GM23248 (cell line): ENCODE measurements around the gene BTBD2. TPM values are rescaled to one million over a fixed set of nuclear protein-coding genes. Genes with fewer than 3 reads are reported as not detected.

ENCODE experiments used
- DNase-seq: peaks from one replicate; pipeline ENCODE4 v3.0.0-alpha.2; 2015
- H2AFZ ChIP-seq: fragments of 200-600 bp; sonication (generic); 2 replicates; pipeline ENCODE4 v1.6.1; 2016; ENCODE audit warnings: antibody characterized with exemption
- H3F3A ChIP-seq: fragments of 200-600 bp; sonication (generic); 2 replicates; pipeline ENCODE4 v1.6.1; 2016; ENCODE audit warnings: mild to moderate bottlenecking, antibody characterized with exemption, mixed run types; ENCODE audit not compliant: insufficient read depth
- H3K27ac ChIP-seq: fragments of 200-600 bp; sonication (generic); 2 replicates; pipeline ENCODE4 v1.5.1; 2016; ENCODE audit warnings: mild to moderate bottlenecking
- H3K27me3 ChIP-seq: fragments of 200-600 bp; sonication (generic); replicated peaks from 2 replicates; pipeline ENCODE4 v1.6.1; 2016; ENCODE audit warnings: mild to moderate bottlenecking; ENCODE audit not compliant: insufficient read depth
- H3K36me3 ChIP-seq: fragments of 200-600 bp; sonication (generic); 2 replicates; pipeline ENCODE4 v1.6.1; 2016; ENCODE audit warnings: low read depth, mild to moderate bottlenecking
- H3K4me1 ChIP-seq: fragments of 200-600 bp; sonication (generic); 2 replicates; pipeline ENCODE4 v1.6.1; 2016; ENCODE audit warnings: mild to moderate bottlenecking; ENCODE audit not compliant: insufficient read depth
- H3K4me2 ChIP-seq: fragments of 200-600 bp; sonication (generic); one replicate; pipeline ENCODE4 v1.6.1; 2016; ENCODE audit warnings: mild to moderate bottlenecking; ENCODE audit not compliant: unreplicated experiment
- H3K4me3 ChIP-seq: fragments of 200-600 bp; sonication (generic); 2 replicates; pipeline ENCODE4 v1.5.1; 2016; ENCODE audit warnings: mild to moderate bottlenecking
- H3K79me2 ChIP-seq: fragments of 200-600 bp; sonication (generic); 2 replicates; pipeline ENCODE4 v1.6.1; 2016; ENCODE audit warnings: mild to moderate bottlenecking; ENCODE audit not compliant: insufficient read depth
- H3K9ac ChIP-seq: fragments of 200-600 bp; sonication (generic); 2 replicates; pipeline ENCODE4 v1.6.1; 2016; ENCODE audit warnings: mild to moderate bottlenecking
- H3K9me2 ChIP-seq: fragments of 200-600 bp; sonication (generic); 2 replicates; pipeline ENCODE4 v1.6.1; 2016; ENCODE audit warnings: mixed run types, mild to moderate bottlenecking, moderate library complexity; ENCODE audit not compliant: insufficient read depth
- H3K9me3 ChIP-seq: fragments of 200-600 bp; sonication (generic); one replicate; pipeline ENCODE4 v1.6.1; 2017; ENCODE audit warnings: low read depth
- H4K20me1 ChIP-seq: fragments of 200-600 bp; sonication (generic); 2 replicates; pipeline ENCODE4 v1.6.0; 2016; ENCODE audit not compliant: insufficient read depth
- EZH2 ChIP-seq: fragments of 200-600 bp; sonication (generic); IDR thresholded peaks from 2 replicates; pipeline ENCODE4 v1.6.1; 2018; ENCODE audit warnings: antibody characterized with exemption, mild to moderate bottlenecking; ENCODE audit not compliant: insufficient read depth, poor library complexity, severe bottlenecking
- EZH2phosphoT487 ChIP-seq: fragments of 200-600 bp; sonication (generic); IDR thresholded peaks from 2 replicates; pipeline ENCODE4 v1.6.1; 2018; ENCODE audit warnings: antibody characterized with exemption, moderate library complexity, mild to moderate bottlenecking, low read depth; ENCODE audit not compliant: insufficient read depth
- WGBS, 2 experiments: methylation state at CpG; one replicate each; pipeline ENCODE4 v1.1.6; 2015 to 2017; ENCODE audit warnings: low lambda C conversion rate in 2 of 2, low coverage in 1 of 2; ENCODE audit errors: missing lambda C conversion rate in 2 of 2; 5-methylcytosine and 5-hydroxymethylcytosine counted together
- in situ Hi-C: fragments of 300-500 bp; cut with MboI; formaldehyde crosslinking; loops from 2 replicates; pipeline ENCODE4 v1.15.0; 2020
- polyA plus RNA-seq: library from polyadenylated mRNA; unstranded; fragments of >200 nt; fragmentation: Nextera tagmentation; extraction: Ambion mirVana; gene quantifications from 2 replicates; pipeline ENCODE4 v1.2.1, GENCODE V29; 2016
- total RNA-seq: library from RNA; depleted of rRNA; stranded (reverse); fragments of >200 nt; shearing (Covaris generic); gene quantifications from 2 replicates; pipeline ENCODE4 v1.2.3, GENCODE V29; 2014

The BTBD2 gene
- total and polyA plus RNA-seq, 2 experiments from 2014 or later = 6.8 to 69.5 TPM

DNA sequence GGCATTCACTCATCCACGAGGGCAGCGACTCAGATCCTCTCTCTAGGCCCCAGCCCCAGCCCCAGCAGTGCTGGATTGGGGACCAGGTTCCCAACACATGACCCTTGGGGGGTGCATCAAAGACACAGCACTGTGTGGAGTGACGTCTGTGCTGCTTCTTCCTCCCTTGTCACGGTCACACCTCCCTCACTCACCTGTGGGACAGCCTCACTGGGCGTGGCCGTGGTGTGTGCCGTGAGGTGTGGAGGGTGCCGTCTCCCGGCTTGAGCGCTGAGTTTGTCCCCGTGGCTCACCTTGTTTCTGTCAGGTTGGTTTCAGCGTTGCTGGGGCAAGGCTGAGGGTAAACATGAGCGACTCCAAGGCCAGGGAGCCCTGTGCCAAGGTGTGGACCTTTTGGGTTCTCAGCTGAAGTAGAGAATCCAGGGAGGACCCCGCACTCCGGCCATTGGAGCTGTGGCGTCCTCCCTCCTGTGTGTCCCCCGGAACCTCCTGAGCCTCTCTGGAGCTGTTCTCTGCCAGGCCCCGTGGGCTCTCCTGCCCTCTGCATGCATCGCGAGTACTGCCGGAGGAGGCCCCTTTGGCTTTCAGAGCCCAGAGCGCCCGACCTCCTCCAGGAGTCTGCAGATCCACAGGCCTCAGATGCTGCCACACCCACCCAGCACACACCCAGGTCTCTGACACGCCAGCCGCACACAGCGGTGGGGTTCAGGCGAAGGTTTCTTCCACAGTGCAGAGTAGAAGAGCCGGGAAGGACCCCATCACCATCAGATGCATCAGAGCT, 40.9 kb downstream of the BTBD2 start:
- no peak overlapping the region for H3K9ac ChIP-seq
- TF ChIP-seq EZH2 (no peak), EZH2phosphoT487 (no peak)
- H4K20me1 ChIP-seq = peaks cover 4% of the 10 kb centered on the region; the same call in 1 of the 2 replicates
- no peaks in the 10 kb centered on the region for H3K9me2 ChIP-seq
- in situ Hi-C loops = no loop called here
- 84 to 86% methylated on average over 27 of the region's 28 CpGs for WGBS, 2 experiments
- H3K79me2 ChIP-seq = peaks cover 70% of the 10 kb centered on the region
- no peaks in the 10 kb centered on the region; the same call in 1 of the 2 replicates for H3K36me3 ChIP-seq
- no peaks in the 10 kb centered on the region for H3F3A ChIP-seq
- no peak overlapping the region for H2AFZ ChIP-seq
- no peaks in the 10 kb centered on the region for H3K27me3 ChIP-seq
- H3K27ac ChIP-seq = no peak overlapping the region
- H3K4me1 ChIP-seq = no peaks in the 10 kb centered on the region
- H3K4me3 ChIP-seq = no peak overlapping the region
- no peak for DNase-seq
- H3K9me3 ChIP-seq = no peaks in the 10 kb centered on the region
- H3K4me2 ChIP-seq = no peak overlapping the region

DNA sequence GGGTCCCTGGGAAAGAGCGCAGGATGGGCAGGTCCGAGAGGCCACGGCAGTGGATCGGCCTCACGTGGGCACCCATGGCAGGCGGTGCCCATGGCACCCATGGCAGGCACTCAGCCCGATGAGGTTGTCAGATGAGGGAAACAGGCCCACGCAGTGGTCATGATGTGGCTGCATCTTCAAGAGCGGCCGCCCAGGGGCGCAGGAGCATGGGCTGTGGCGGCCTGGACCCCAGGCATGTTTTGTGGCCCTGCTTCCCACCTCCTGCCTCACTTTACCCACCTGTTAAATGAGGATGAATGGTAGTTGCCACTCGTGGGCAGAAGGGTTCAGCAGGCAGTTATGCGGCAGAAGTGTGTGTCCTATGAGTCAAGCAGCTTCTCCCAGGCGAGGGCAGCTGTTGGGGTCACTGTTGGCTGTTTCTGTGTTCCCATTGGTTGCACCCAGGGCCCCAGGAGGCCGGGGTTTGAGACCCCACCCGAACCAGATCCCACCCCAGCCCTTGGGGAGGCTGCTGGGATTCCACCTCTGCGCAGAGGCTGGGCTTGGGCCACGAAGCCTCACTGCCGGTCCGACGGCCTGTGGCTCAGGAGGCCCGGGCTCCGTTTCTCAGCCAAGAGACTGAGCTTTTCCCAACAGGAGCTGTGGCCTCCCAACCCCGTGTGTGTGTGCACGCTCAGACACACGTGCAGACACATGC, 44.6 kb downstream of the BTBD2 start:
- Histone ChIP-seq H3K36me3 (no peaks in the 10 kb centered on the region), H3K9ac (no peak overlapping the region), H3K4me1 (no peaks in the 10 kb centered on the region), H3K4me2 (no peak overlapping the region), H3F3A (no peaks in the 10 kb centered on the region), H3K9me2 (no peaks in the 10 kb centered on the region), H4K20me1 (peaks cover 4% of the 10 kb centered on the region; the same call in 1 of the 2 replicates), H3K9me3 (no peaks in the 10 kb centered on the region), H3K27ac (no peak overlapping the region), H2AFZ (no peak overlapping the region), H3K4me3 (no peak overlapping the region), H3K27me3 (no peaks in the 10 kb centered on the region), H3K79me2 (peaks cover 65% of the 10 kb centered on the region)
- WGBS, 2 experiments = 91 to 92% methylated on average over 18 to 24 of the region's 27 CpGs
- DNase-seq = no peak
- in situ Hi-C loops = no loop called here
- TF ChIP-seq EZH2 (no peak), EZH2phosphoT487 (no peak)

DNA sequence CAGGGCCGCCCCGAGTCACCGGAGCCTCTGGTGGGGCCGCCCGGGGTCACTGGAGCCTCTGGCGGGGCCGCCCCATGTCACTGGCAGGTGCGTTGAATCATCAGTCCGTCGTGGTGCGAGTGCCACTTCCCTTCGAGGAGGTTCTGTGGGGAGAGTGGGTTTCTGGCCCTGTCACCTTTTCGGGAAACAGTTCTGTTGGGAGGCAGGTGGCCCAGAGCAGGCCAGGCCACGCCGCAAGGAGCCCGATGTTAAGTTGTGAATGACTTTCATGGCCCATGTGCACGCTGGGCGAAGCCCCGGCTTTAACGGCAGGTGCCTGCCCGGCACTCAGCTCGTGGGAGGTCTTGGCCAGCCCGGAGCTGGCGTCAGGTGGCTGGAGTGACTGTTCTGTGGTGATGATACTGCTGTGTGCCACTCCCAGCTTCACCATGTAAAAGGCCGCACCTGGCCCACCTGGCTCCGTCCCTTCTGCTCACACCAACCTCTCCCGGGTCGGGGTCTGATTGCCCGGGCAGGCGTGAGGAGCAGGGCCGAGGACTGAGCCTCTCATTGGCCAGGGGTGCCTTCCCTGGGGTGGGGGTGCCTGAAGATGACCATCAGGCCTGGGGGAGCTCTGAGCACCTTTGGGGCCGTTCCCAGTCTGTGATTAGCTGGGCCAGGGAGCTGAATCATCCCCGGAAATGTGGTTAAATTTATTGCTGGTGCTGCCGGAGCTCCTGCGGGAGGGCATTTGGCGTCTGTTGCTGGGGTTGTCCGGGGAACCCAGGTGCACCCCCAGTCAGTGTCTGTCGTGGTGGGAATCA, 45.3 kb downstream of the BTBD2 start:
- no peak overlapping the region for H3K27ac ChIP-seq
- no peaks in the 10 kb centered on the region for H3K27me3 ChIP-seq
- no peaks in the 10 kb centered on the region for H3K4me1 ChIP-seq
- H3K79me2 ChIP-seq = peaks cover 65% of the 10 kb centered on the region
- H3K9me2 ChIP-seq = no peaks in the 10 kb centered on the region
- H3F3A ChIP-seq = no peaks in the 10 kb centered on the region
- H2AFZ ChIP-seq = no peak overlapping the region
- no peak overlapping the region for H3K9ac ChIP-seq
- no peak overlapping the region for H3K4me2 ChIP-seq
- no peak overlapping the region for H3K4me3 ChIP-seq
- H3K9me3 ChIP-seq = no peaks in the 10 kb centered on the region
- 92% methylated on average over 33 to 37 of the region's 38 CpGs for WGBS, 2 experiments
- TF ChIP-seq EZH2 (no peak), EZH2phosphoT487 (no peak)
- no peaks in the 10 kb centered on the region for H3K36me3 ChIP-seq
- H4K20me1 ChIP-seq = peaks cover 4% of the 10 kb centered on the region; the same call in 1 of the 2 replicates
- DNase-seq = no peak
- in situ Hi-C loops = no loop called here

DNA sequence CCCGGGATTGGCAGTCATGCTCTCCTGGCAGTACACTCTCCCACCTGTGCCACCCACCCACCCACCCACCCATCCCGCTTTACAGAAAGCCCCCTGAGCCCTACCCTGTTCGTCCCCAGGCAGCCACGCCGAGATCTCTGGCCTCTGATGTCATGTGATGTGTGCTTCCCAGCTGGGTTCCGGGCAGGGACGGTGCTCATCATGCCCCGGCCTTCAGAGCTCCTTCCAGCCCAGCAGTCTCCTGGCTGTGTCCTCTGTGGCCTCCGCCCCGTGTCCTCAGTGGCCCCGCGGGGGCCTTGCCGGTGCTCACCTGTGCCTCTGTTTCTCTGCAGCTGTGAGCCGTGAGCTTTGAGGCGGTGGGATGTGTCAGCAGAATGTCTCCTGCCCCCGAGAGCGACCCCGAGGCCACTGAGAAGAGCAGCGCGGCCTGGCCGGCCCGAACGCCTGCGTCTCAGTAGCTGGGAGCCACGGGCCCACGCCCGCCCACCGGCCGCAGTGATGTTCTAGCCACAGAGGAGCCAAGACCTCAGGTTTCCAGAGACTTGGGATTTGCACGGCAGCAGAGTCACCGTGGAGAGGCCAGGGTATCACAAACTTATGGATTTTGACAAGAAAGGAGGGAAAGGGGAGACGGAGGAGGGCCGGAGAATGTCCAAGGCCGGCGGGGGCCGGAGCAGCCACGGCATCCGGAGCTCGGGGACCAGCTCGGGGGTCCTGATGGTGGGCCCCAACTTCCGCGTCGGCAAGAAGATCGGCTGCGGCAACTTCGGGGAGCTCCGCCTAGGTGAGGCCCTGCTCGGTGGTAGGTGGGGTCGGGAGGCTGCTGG, 46.1 kb downstream of the BTBD2 start:
- no peak overlapping the region for H2AFZ ChIP-seq
- no peaks in the 10 kb centered on the region for H3F3A ChIP-seq
- H3K9me3 ChIP-seq = no peaks in the 10 kb centered on the region
- no peaks in the 10 kb centered on the region for H3K36me3 ChIP-seq
- no peak overlapping the region for H3K9ac ChIP-seq
- 92 to 94% methylated on average over 36 to 49 of the region's 49 CpGs for WGBS, 2 experiments
- no peaks in the 10 kb centered on the region for H3K4me1 ChIP-seq
- no peak for DNase-seq
- no peak overlapping the region for H3K4me3 ChIP-seq
- peaks cover 65% of the 10 kb centered on the region for H3K79me2 ChIP-seq
- no peaks in the 10 kb centered on the region for H3K27me3 ChIP-seq
- peaks cover 4% of the 10 kb centered on the region; the same call in 1 of the 2 replicates for H4K20me1 ChIP-seq
- TF ChIP-seq EZH2 (no peak), EZH2phosphoT487 (no peak)
- H3K9me2 ChIP-seq = no peaks in the 10 kb centered on the region
- no peak overlapping the region for H3K27ac ChIP-seq
- in situ Hi-C loops = no loop called here
- no peak overlapping the region for H3K4me2 ChIP-seq
